SK-N-DZ (cell line): ENCODE results near the gene GLI3.

Source experiments
- DNase-seq: peaks from one replicate; pipeline ENCODE4 v3.0.0-alpha.2; 2015; ENCODE audit warnings: low spot score

The GLI3 gene

GRCh38 chr7:42105554-42106358 is 131.3 kb downstream of the GLI3 start:
- DNase-seq: no peak

- no peak for DNase-seq
Observed at GRCh38 chr7:42104694-42105093, 132.3 kb downstream of the GLI3 start.

DNA sequence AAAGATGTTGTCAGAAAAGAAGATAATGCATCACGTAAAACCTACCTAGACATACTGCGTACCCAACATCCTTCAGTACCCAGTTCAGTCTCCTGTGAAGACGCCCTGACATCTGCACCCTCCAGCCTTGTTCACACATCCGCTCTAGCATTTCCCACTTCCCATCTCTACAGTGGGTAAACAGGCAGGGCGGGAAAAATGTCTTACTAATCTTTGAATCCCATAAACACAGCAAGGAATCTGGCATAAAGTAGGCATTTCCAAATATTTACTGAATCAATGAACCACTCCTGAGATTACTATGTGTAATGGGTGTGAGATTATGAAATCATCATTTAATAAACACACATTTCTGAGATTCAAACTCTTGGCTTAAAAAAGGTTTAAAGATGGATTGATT is 132.8 kb downstream of the GLI3 start:
- no peak for DNase-seq

DNA sequence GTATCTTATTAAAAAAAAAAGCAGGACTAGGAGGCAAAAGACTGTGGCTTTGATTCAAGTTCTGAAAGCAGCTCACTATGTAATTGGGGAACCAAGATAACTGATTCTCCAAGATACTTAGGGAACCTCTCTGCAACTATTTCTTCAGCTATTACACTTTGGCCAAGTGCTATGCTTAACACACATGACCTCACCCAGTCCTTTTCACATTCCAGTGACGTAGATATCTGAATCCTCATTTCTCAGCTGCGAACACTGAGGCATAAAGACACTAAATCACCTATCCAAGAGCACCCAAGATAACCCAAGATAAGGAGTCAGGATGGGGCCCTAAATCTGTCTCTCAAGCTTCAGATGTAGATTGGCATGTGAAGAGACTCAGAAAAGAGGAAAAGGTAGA is 133.6 kb downstream of the GLI3 start:
- DNase-seq: no peak

DNA sequence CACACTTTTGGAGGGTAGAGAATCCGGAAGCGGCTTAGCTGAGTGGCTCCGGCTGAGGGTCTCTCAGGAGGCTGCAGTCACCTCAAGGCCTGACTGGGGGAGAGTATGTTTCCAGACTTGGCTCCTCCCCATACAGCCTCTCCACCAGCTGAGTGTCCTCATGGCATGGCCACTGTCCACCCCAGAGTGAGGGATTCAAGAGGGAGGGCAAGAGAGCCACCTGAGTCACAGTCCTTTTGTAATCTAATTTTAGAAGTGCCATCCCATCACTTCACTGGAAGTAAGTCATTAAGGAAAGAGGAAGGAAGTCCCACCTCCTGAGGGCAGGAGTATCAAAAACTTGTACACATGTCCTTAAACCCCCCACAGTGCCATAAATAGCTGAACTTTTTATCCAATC is 134.0 kb downstream of the GLI3 start:
- DNase-seq: no peak

- no peak for DNase-seq
Observed at GRCh38 chr7:42102301-42102700, 134.7 kb downstream of the GLI3 start.

GRCh38 chr7:42100156-42100508 is 136.9 kb downstream of the GLI3 start:
- DNase-seq: no peak

GRCh38 chr7:42099470-42100155 is 137.4 kb downstream of the GLI3 start:
- no peak for DNase-seq

DNA sequence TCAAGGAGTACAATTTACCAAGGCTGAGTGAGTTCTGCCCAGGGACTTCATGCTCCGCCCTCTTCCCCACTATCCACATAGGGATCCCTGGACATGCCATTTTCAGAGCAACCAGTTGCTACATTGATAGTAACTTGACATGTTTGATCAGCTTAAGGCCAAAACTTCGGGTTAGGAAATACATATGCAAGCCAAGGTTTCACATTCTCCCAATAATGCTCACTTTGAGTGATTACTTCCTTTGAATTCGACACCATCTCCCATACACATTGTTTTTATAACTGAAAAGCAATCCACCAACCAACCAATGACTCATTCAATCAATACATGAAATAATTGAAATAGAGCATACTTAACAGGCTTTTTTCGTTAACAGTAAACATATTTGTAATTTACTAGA is 137.9 kb downstream of the GLI3 start:
- no peak for DNase-seq

GRCh38 chr7:42097752-42098151 is 139.3 kb downstream of the GLI3 start:
- DNase-seq: peak; percentile 31

- no peak for DNase-seq
Observed at GRCh38 chr7:42096681-42097561, 140.1 kb downstream of the GLI3 start.

- no peak for DNase-seq
Observed at GRCh38 chr7:42096268-42096667, 140.7 kb downstream of the GLI3 start.

GRCh38 chr7:42095791-42096190 is 141.2 kb downstream of the GLI3 start:
- no peak for DNase-seq

DNA sequence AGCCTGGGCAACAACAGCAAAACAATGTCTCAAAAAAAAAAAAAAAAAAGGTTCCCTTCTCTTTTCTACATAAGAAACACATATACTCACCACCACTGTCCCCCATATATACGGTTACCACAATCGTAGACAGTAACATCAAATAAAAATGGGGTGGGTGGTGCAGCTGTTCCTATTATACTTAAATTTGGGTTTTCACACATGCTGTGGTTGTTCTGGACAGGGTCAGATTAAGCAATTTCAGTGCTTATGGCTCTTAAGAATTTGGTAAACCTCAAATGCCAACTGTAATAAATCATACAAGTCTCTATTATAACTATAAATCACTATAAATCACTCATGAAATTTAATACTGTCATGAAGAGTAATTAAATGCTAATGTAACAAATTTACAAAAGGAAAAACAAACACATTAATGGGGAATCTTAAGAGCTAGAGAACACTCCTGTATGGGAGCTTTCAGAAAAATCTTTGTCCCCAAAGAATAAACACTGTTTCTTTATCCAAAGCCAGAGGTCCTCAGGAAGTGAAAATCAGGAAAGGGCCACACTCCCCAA is 143.6 kb downstream of the GLI3 start:
- no peak for DNase-seq

DNA sequence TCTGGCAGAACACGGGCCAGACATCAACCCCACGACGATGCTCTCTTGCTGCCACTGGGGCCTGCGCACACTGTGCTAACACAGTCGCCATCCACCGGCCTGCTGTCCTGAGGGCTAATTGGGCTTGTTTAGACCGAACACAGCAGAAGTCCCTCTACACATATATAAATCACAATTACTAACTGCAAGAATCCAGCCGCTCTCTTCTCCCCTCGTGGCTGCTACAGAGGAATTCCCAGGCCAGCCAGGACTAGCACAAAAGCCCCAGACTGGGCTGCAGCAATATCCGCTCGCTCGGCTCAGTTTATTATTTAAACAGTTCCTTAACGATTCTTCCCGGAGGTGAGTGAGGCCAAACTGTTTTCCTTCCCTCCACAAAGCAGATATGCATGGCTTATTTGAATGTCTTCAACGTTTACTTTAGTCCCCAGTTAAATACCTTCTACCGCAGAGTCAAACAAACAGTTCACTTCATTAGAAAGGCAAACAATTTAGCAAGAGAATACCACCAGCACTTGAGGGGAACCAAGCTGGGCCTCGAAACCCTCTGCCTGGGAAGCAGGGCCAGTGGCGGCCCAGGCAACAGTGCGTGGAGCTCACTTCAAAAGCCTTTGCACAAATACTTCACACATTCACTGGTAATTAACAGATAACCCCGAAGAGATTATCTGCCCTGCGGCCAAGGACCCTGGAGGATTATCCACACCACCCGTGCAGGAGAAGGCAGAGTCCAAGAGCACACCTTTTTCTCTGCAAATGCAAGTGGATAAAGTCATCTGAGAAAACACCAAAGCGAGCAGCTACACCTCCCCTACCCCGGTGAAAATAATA is 145.3 kb downstream of the GLI3 start:
- no peak for DNase-seq

- no peak for DNase-seq
Observed at GRCh38 chr7:42090806-42091205, 146.2 kb downstream of the GLI3 start.

DNA sequence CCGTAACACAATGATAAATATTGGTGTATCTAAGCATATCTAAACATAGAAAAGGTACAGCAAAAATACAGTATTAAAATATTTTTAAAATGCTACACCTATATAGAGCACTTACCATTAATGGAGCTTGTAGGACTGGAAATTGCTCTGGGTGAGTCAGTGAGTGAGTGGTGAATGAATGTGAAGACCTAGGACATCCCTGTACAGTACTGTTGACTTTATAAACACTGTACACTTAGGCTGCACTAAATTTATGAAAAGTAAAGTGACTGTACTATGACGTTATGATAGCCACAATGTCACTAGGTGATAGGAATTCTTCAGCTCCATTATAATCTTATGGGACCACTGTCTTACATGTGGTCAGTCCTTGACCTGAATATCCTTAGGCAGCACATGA is 147.0 kb downstream of the GLI3 start:
- no peak for DNase-seq

- no peak for DNase-seq
Observed at GRCh38 chr7:42087616-42088015, 149.4 kb downstream of the GLI3 start.

DNA sequence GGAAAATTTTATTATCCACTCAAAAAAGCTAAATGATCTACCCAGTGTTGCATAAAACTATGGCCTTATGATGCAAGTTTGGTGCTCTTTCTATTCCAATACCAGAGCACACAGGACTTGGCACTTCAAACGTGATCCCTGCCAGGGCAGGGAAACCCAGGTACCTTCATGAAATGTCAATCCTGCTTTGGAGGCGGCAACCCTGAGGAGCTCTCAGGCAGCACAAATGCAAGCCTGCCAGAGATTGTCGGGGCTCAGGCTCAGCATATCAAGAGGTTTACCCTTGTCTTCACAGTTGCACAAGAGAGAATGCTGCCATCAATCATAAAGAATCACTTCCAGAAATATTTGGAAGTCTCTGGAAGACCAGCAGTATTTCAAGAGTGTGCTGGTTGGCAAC is 151.5 kb downstream of the GLI3 start:
- DNase-seq: no peak

GRCh38 chr7:42084263-42084662 is 152.7 kb downstream of the GLI3 start:
- DNase-seq: no peak

- no peak for DNase-seq
Observed at GRCh38 chr7:42083284-42083683, 153.7 kb downstream of the GLI3 start.
